Stimulated activated CD8-positive, alpha-beta memory T cell treated with anti-CD3 and anti-CD28 coated beads, Interleukin-2, amount 100 ng/mL, for 48 hours (primary cell): ENCODE measurements around the gene EMP2.
"Not testable (repeated sequence)": the region's sequence is repeated elsewhere in the genome, so short reads cannot be mapped to it uniquely, and the experiment has no call there.

ENCODE experiments used
- DNase-seq, 2 donors: peaks; one replicate each; pipeline ENCODE4 v3.0.0-alpha.2; 2020; ENCODE audit warnings: low read depth in 2 of 2

Gene EMP2, protein sequence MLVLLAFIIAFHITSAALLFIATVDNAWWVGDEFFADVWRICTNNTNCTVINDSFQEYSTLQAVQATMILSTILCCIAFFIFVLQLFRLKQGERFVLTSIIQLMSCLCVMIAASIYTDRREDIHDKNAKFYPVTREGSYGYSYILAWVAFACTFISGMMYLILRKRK

DNA sequence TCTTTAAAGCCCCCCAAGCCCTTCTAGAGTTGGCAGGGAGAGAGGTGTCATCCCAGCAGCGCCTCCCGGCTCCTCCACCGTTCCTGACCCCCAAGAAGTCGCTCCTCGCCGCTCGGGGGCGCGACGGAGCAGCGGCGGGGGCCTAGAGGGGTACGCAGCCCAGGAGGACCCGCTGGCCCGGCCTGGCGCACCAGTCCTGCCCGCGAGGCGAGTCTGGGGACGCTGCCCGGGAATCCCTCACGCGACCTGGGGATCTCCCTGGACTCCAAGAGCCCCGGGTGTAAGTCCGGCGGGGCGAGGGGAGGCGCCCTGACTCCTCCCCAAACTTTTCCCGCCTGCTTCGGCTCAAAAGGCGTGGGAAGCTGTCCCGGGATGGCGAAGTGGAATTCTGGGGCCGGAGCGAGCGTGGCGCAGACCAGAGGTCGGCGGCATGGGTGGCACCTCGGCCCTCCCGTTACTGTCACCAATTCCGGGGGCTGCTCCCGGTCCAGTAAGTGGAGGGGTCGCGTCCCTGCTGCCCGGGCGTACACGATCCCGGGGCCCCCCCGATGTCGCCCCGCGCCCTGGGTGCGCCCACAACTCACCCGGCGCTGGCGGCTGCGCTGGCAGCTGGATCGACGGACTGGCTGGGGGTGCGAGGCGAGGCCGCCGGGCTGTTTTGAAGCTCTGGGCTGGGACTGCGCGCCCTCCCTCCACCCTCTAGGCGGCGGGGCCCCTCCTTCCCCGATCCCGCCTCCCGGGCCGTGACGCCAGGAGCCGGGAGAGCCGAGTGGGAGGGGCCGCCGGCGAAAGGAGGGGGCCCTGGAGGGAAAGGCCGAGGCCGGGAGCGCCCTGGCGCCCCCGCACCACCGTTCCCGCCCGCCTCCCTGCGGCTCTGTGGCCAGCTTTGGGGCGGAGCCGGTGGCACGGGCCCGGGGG, at the start of gene EMP2:
Gene EMP2, minus strand, starts transcription at position 634 of the 918 bp plus-strand sequence. CDS start 32,981 bp downstream, outside the sequence.
- no peak for DNase-seq

DNA sequence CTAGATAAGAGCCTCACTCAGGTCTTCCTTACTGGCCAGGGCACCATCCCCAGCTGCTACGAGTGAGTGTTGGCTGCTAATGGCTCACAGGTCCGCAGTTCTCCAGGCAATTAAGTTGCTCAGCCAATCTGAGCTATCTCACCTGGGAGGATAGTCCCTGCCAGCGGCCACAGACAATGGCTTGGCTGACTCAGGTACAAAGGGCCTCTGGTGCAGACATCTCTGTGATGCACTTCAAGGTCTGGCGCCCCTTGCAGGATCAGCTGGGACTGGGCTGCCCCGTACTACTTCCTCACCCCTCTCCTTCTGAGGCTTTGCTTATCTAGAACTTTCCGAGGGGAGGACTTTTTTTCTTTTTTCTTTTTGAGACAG, 49.2 kb upstream of the EMP2 start:
- DNase-seq: no peak

DNA sequence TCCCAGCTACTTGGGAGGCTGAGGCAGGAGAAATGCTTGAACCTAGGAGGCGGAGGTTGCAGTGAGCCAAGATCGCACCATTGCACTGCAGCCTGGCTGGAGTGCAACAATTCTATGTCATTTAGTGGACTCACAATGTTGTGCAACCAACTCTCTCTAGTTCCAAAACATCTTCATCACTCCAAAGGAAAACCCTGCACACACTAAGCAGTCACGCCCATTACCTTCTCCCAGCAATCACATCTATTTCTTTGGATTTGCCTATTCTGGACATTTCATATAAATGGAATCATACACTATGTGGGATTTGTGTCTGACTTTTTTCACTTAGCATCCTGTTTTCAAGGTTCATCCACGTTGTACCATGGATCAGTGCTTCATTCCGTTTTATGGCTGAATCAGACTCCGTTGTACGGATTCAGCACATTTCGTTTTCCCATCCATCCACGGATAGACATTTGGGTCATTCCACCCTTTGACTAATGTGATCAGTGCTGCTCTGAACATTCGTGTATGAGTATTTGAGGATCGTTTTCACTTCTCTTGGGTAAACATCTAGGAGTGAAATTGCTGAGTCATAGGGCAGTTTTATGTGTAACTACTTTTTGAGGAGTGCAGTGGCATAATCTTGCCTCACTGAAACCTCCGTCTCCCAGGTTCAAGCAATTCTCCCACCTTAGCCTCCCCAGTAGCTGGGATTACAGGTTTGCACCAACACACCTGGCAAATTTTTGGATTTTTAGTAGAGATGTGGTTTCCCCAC, 45.4 kb upstream of the EMP2 start:
- no peak for DNase-seq

DNA sequence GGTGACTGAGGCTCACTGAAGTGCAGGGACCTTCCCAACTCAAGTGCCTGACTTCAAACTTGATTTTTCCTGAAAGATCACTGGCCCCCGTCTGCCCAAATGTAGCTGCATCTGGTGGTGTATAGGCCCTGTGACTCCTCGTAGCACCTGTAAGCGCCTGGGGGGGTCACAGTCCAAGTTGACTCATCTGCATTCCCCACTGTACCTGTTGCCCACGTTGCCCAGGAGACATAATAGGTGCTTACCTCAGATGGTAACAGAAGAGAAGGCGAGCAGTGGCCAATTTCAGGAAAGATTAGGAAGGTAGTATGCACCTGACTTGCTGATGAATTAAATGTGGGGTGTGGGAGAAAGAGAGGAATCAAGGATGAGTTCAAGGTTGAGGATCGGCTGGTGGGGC, 44.1 kb upstream of the EMP2 start:
- no peak for DNase-seq

DNA sequence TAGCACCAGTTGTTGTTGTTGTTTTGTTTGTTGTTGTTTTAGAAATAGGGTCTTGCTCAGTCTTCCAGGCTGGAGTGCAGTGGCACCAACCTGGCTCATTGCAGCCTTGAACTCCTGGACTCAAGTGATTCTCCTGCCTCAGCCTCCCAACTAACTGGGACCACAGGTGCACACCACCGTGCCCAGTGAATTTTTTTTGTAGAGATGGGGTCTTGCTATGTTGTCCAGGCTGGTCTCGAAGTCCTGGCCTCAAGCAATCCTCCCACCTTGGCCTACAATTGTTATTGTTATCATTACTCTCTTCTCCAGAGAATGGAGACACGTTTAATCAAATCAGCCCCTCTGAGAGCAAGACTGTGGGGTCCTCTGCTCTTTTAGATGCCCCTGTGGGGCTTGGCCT, 42.7 kb upstream of the EMP2 start:
- DNase-seq: no peak

DNA sequence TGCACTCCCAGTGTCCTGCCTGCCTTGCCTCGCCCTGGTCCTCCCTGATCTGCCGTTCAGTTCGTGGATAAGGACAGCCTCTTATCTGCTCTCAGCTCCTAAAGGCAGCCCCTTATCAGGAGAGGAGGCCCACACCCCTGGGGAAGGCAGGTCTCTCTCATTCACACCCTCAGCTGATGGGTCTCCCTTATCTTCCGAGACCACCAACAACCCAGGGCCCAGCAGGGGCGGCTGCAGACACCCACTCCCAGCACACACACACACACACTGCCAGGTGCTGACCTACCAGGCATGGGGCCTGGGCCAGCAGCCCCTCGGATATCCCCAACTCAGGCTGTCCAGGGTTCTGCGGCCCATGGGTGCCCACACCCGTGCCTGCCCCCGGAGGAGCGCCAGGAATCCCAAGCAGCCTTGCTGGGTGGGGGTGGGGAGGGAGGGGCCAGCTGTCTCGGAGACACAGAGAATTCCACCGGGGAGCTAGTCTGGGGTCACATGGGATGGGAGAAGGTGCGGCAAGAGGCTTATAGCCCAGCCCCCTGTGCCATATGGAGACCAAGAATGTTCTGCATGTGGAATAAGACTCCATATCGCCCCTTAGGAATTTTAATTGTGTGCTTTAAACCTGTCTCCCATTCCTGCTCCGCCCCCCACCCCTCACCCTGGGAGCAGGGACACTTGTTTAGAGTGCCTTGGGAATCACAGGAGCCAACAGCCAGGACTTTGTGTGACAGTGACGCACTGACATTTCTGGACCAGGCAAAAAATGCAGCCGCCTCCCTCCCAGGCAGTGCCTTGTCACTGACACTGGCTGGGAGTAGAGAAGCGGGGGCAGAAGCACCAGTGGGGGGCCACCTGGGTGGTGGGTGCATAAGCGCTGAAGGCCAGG, 41.9 kb upstream of the EMP2 start:
- DNase-seq: no peak

DNA sequence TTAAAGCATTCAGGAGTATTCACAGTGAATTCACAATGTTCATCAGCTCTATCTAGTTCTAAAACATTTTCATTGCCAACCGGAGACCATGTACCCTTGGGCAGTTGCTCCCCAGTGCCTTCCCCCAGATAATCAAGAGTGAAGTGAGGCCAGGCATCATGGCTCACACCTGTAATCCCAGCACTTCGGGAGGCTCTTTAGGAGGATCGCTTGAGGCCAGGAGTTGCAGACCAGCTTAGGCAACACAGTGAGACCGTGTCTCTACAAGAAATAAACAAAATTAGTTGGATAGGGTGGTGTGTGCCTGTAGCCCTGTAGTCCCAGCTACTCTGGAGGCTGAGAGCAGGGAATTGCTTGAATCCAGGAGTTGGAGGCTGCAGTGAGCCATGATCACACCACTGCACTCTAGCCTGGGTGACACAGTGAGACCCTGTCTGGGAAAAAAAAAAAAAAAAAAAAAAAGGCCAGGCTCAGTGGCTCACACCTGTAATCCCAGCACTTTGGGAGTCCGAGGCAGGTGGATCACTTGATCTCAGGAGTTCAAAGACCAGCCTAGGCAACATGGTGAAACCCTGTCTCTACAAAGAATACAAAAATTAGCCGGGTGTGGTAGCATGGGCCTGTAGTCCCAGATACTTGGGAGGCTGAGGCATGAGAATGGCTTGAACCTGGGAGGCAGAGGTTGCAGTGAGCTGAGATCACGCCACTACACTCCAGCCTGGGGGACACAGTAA, 41.0 kb upstream of the EMP2 start:
- not testable (repeated sequence) for DNase-seq

DNA sequence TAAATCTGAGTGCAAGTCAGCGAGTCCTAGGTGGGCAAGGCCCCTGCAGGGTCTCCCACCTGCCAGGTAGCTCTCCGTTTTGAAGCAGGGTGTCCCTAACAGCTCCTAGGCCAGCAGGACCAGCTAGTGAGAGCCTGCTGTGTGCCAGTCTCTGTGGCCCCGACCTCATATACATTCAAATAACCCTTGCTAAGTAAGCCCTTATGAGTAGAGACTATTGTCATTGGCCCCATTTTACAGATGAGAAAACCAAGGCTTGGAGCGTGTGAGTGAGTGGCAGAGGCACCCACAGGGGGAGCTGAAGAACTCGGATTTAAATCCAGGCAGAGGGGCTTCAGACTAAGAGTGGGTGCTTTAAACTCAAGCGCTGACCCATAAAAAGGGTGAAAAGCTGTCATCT, 39.7 kb upstream of the EMP2 start:
- no peak for DNase-seq

DNA sequence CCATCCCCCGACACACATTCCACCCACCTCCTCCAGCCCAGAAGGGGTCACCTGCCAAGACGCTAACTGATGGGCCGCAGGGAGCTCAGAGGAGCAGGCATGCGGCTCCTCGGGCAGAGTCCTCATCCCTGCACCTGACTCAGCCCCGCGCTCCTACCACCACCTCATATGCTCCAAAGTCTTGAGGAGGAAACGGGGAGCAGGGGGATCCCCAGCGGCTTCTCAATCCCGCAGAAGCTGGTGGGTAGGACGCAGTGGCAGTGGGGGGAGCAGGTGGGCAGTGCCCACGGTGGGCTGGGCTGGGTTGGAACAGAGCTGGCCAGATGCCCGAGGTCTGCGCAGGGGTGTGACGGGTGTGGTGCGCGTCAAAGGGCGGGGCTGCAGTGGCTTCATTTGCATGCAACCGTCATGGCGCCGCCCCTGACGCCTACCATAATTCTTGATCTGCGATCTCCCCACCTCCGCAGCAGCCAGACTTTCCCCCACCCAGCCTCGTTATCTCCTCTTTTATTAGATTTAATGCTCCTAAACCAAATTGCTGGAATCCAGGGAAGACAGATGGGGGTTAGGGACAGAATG, 39.0 kb upstream of the EMP2 start:
- DNase-seq: peak; percentile 15 to 16

DNA sequence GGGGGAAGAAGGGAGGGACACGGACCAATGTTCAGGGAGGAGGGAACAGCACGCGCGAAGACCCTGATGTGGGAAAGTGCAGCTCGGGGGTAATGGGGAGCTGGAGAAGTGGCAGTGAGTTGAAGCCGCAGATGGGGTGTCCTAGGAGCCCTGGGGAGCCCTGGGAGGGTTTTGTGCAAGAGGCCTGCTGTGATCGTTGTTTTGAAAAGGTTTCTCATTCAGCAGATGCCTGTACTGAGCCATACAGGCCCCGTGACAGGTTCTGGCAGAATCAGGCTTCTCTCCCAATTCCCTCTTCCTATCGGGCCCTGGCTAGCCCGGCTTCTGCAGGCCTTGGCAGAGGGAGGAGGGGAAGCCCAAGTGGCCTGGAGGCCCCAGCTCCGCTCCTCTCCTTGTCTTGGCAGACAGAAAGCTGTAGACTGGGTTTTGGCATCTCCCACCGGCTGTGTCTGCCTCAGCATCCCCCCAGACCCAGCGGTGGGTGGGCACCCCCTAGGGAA, 38.4 kb upstream of the EMP2 start:
- DNase-seq: no peak

DNA sequence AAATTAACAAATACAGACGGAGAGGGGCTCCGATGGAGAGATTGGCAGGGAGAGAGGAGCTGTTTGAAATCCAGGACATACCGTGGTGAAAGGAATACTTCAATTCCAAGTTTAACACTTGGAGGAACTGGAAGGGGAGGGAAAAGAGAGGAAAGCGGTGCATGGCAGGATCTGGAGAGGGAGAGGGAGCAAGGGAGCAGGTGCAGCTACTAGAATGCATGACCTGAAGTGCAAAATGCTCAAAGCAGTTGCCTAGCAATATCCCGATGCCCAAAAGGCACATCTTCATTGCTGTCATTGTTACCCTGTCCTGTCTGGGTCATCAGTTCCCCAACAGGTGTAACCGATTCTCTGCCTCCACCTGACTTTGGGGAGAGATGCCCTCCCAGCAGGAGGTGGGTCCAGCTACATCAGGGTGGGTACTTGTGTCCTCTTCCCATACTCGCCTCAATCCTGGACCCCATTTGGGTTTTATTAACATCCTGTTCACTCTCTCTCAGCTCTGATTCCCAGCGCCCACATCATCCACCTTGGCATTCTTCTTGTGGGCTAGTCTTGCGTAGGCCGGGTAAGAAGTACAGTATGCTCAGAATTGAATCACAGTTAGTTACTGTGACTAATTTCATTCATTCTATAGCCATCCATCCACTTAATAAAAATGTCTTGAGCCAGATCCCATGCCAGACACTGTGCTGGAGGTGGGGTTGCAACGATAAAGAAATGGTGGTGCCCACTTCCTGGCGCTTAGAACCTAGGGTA, 37.4 kb upstream of the EMP2 start:
- no peak for DNase-seq

DNA sequence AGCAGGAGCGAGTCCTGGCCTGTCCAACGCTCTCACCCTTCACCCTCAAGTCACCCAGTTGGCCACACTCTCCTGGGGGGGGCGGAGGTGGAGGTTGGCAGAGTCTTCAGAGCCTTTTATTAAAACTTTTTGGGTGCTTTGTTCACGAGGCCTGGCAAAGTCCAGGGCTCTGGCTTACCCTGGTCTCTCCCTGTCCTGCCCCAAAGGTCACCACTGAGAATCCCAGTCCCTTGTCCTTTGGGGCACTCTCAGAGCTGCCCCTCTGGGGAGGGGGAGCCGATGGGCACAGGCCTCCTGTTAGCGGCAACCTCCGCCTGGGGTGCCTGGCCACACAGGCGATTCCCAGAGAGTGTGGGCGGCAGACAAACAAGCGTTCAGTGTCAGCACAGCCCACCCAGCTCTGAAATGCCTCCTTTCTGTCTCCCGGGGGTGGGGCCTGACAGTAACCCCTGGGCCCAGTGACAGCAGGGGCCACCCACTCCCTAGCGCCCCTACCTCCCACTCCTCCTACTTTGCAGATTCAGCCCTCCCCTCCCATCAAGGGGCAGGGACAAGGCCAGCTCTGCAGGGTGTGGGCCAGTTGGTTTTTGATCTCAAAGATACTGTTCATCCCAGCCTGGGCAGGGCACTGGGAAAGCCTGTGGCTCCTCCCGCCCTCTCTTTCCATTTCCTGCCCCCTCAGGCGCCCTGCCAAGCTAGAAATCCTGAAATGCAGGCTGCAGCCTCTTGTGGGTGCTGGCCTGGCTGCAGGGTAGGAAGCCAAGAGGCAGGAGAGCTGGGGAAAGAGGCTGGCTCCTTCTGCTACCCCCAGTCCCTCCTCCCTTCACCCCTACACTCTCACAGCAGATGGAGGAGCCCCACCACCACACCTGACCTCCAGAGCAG, 36.6 kb upstream of the EMP2 start:
- no peak for DNase-seq

DNA sequence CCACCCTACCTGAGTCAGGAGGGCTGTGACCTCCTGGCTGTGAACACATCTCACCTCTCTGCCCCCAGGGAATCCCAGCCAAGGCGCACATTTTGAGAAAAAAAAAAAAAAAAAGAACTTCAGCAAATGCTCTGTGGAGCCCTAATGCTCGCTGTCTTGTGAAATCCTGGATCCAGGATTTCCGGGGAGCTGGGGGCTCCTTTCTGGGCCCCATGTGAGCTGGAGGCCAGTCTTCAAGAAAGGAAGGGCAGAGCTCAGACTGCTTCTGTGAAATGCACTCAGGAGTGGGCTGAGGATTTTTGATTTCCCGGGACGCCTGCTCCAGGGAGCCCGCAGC, 36.0 kb upstream of the EMP2 start:
- no peak for DNase-seq

DNA sequence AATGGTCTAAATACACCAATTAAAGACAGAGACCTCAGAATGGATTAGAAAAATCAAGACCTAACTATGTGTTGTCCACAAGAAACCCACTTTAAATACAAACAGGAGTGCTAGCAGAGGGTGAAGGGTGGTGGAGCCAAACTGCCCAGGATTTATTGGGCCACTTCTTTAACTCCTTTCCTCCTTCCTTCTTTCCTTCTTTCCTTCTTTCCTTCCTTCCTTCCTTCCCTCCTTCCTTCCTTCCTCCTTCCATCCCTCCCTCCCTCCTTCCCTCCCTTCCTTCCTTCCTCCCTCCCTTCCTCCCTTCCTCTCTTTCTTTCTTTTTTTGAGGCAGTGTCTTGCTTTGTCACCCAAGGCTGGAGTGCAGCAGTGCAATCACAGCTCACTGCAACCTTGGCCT, 34.3 kb upstream of the EMP2 start:
- DNase-seq: no peak

DNA sequence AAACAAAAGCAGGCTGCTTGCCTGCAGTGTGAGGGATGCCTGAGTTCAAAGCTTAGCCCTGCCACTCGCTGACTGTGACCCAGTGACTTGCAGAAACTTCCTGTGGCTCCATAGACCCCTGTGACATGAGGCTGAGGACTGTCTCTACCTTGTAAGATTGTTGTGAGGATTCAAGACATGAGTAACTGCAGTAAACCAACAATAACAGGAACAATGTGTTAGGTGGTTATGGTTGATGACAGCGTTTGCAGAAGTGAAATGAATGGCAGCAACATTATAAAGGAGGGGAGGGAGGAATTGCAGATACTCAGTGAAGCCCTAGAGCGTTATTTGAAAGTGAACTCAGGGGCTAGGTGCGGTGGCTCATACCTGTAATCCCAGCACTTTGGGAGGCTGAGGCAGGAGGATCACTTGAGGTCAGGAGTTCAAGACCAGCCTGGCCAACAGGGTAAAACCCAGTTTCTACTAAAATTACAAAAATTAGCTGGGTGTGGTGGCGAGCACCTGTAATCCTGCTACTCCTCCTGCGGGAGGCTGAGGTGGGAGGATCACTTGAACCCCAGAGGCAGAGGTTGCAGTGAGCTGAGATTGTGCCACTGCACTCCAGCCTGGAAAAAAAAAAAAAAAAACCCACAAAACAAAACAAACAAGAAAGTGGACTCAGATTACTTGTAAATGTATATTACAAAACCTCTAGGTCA, 33.5 kb upstream of the EMP2 start:
- no peak for DNase-seq

DNA sequence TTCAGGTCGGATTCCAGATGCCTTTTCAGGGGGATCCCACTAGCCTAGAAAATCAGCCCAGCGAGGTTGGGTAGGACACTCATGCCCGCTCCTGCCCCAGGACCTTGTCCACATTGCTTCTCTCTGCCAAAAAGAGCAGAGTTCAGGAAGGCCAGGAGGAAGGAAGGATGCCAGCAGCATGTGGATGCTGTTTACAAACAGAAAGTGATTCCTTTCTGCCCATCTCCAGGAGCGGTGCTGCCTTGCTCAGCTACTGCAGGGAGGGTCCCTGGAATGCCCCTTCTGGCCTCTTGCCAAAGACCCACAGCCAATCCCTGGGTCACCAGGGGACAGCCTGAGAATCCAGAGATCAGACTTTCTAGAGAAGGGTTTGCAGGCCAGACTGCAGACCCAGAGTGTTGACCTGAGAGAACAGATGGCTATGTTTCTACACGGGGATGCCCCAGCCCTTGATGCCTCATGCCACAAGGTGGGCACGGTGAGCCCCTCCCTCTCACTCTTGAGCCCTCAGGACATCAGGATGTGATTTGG, 32.3 kb upstream of the EMP2 start:
- DNase-seq: no peak

DNA sequence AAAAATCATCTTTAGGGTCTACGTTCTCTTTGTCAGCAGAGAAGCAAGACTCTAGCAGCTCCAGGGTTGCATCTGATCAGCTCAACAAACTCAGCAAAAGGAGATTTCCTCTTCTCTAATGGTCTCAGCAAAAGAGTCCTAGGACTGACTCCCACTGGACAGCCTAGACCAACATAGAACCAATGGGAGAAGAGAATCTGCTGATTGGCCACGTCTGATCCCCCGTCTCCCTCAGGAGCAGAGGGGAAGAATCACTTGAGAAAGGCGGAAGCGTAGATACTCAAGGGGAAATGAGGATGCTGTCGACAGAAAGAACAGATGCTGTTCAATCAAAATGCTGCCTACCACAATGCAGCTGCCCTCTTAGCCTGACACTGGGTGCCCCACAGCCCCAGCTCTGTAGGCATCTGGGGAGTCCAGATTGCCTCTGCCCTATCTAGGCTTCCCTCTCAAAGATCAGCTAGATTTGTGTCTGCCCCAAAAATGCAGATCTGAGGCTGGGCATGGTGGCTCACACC, 31.5 kb upstream of the EMP2 start:
- no peak for DNase-seq
